ENCODE results near the gene GPR78. TPM values are rescaled to one million over a fixed set of nuclear protein-coding genes. Genes with fewer than 3 reads are reported as not detected.

The GPR78 gene
- total RNA-seq, 6 experiments from 2014 or later, result 0.05 to 0.14 (median 0.09) TPM; not detected in 2

DNA sequence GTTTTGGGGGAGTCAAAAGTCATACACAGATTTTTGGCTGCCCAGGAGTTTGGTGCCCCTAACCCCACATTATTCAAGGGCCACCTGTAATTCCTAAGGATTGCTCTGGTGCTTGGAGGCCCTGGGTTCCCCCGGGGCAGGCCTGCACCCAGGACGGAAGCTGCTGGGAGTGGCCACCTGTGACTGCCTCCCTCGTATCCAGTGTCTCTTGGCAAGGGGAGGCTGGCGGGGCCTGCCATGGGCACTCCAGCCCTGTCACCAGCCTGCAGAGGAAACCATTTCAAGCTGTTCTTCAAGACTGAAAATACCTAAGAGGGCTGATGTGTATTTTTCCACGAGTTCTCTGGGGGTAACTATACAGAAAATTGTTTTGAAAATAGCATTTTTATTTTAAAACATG lies 24.5 kb upstream of the GPR78 start:
- no peak for DNase-seq
- Mint-ChIP-seq H3K27me3 (ENCODE audit: insufficient read depth) (peaks cover 20% of the 10 kb centered on the region), H3K4me3 (no peak overlapping the region), H3K9me3 (peaks cover 5% of the 10 kb centered on the region; the same call in 1 of the 2 replicates), H3K27ac (no peak overlapping the region), H3K36me3 (ENCODE audit: low read depth) (0 out of 2 replicates have a peak, but pooled peaks cover 3% of the 10 kb centered on the region), H3K4me1 (ENCODE audit: low read depth) (peaks cover 31% of the 10 kb centered on the region)
- TF ChIP-seq, protein P1, sequence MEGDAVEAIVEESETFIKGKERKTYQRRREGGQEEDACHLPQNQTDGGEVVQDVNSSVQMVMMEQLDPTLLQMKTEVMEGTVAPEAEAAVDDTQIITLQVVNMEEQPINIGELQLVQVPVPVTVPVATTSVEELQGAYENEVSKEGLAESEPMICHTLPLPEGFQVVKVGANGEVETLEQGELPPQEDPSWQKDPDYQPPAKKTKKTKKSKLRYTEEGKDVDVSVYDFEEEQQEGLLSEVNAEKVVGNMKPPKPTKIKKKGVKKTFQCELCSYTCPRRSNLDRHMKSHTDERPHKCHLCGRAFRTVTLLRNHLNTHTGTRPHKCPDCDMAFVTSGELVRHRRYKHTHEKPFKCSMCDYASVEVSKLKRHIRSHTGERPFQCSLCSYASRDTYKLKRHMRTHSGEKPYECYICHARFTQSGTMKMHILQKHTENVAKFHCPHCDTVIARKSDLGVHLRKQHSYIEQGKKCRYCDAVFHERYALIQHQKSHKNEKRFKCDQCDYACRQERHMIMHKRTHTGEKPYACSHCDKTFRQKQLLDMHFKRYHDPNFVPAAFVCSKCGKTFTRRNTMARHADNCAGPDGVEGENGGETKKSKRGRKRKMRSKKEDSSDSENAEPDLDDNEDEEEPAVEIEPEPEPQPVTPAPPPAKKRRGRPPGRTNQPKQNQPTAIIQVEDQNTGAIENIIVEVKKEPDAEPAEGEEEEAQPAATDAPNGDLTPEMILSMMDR (IDR thresholded peaks at IDR 0.05), result no peak

DNA sequence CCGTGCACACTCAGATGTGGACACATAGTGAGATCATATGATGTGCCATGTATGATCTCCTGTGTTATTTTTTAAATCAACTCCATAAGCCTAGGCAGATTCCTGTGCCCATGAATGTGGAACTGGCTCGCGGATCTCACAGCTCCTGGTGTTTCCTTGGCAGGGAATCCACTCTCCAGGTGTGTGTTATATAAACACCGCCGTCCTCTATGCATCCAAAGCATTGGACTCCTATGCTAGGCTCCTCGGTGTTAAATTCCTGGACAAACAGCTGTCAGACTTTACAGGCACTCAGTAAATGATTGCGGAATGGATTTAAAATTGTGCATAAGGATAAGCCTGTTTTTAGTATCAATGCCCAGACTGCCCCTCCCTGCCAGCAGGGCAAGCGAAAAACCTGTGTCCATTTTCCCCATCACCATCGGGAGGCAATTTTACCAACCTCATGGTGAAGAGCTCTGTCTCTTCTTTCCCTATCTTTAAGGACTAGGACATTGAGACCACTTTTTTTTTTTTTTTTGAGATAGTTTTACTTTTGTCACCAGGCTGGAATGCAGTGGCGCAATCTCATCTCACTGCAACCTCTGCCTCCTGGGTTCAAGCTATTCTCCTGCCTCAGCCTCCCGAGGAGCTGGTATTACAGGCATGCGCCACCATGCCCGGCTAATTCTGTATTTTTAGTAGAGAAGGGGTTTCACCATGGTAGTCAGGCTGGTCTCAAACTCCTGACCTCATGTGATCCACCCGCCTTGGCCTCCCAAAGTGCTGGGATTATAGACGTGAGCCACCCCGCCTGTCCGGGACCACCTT lies 23.6 kb upstream of the GPR78 start:
- 0 out of 2 replicates have a peak, but pooled peaks cover under 1% of the 10 kb centered on the region for H3K36me3 Mint-ChIP-seq (ENCODE audit: low read depth)
- no peak for DNase-seq
- TF ChIP-seq, protein P1 (IDR thresholded peaks at IDR 0.05), result no peak
- H3K9me3 Mint-ChIP-seq, result peaks cover 1% of the 10 kb centered on the region; the same call in 1 of the 2 replicates
- H3K27me3 Mint-ChIP-seq (ENCODE audit: insufficient read depth), result peaks cover 23% of the 10 kb centered on the region
- H3K4me3 Mint-ChIP-seq, result no peak overlapping the region
- H3K27ac Mint-ChIP-seq, result no peak overlapping the region
- peaks cover 35% of the 10 kb centered on the region for H3K4me1 Mint-ChIP-seq (ENCODE audit: low read depth)

DNA sequence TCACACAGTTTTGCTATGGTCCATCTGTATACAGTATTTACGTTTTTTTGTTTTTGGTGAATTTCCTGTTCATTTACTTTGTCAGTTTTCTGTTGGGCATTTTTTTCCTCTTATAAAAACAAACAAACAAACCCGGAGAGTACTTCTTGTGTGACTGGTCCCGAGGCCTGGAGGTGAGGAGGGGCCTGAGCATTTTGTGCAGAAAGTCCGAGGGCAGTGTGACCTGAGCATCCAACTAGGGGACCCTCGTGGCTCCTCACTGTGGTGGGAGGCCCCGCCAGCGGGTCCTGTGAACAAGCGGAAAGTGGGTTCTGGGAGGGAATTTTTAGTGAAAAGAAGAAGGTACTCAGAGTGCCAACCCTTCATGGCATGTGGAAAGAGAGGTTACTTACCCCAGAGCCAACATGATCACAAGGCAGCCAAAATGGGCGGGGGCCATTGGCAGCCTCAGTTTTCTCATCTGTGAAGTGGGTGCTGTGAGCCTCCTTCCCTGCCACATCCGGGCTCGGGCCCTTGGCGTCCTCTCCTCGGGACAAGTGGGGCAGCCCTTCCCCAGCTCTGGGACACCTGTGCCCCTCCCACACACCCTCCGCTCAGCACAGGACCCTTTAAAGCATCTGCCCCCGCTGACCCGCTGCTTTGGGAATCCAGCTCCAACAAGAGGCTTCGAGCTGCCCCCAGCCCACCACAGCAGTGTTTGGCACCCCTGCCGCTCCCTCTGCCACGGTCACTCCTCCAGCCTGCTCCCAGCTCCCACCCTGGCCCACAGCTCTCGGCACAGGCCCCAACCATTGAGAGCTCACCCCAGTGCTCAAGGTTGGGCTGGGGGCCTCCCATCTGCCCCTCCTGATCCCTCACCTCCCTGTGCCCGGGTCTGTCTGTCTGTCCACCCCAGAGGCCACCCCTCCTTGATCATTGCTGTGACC lies 22.8 kb upstream of the GPR78 start:
- TF ChIP-seq, protein P1 (IDR thresholded peaks at IDR 0.05), result no peak
- Mint-ChIP-seq H3K36me3 (ENCODE audit: low read depth) (no peaks in the 10 kb centered on the region), H3K27ac (no peak overlapping the region), H3K4me3 (no peak overlapping the region), H3K4me1 (ENCODE audit: low read depth) (peaks cover 35% of the 10 kb centered on the region), H3K27me3 (ENCODE audit: insufficient read depth) (peaks cover 18% of the 10 kb centered on the region), H3K9me3 (no peaks in the 10 kb centered on the region)
- DNase-seq, result no peak

DNA sequence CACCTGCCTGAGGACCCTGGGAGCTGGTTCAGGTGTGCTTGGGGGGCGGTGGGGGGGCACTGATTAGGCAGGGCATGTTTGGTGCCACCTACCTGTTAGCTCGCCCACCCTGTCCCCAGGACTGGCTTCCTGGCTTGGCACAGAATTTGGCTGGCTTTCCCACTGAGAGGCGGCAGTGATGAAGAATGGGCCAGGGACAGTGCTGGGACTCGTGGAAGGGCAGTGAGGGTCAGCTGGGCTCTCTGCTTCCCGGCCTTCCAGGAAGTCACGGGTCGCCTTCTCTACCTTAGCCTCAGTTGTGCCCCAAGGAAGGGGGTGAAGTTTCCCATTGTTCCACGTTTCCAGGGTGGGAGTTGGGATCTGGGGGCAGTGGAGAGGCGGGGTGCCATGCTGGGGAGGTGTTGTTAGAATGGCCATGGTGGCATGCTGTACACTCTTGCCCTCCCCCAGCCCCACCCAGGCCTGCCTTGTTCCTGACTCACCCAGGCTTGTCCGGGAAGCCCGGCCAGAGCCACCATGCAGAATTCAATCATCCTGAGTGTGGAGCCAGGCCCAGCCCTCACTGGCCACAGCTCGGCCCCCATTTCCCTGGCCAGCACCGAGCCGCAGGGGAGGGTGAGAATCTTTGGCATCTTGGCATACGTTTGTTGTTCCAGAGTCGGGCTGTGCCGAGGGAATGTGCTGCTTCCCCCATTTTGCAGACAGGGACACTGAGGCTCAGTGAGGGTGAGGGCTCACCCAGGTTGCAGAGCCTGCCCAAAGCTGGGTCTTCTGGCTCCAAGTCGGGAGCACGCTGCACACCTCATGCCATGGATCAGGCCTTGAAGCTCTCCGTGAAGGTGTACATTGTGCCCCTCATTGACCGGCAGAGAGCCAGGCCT lies 21.9 kb upstream of the GPR78 start:
- peak overlapping the region; percentile 55 for H3K27ac Mint-ChIP-seq
- H3K27me3 Mint-ChIP-seq (ENCODE audit: insufficient read depth), result peaks cover 16% of the 10 kb centered on the region
- no peaks in the 10 kb centered on the region for H3K36me3 Mint-ChIP-seq (ENCODE audit: low read depth)
- H3K4me1 Mint-ChIP-seq (ENCODE audit: low read depth), result peaks cover 35% of the 10 kb centered on the region
- DNase-seq, result peak; percentile 40
- H3K9me3 Mint-ChIP-seq, result no peaks in the 10 kb centered on the region
- H3K4me3 Mint-ChIP-seq, result no peak overlapping the region
- TF ChIP-seq, protein P1 (IDR thresholded peaks at IDR 0.05), result no peak

DNA sequence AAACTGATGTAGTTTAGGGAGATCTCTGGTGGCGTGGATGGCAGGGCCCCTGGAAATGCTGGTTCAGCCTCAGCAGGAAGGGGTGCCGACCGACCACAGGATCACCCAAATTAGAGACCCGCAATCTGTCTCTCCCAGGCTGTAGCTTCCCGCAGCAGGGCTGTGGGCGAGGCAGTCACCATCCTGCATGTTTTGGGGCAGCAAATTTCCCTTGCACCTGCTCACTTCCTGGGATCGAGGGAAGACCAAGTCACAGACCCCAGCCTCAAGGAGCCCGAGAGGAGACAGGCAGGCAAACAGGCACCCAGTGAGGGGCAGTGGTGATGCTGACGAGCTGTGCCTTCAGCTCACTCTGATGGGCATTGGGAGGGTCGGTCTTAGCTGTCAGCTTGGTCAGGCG lies 21.2 kb upstream of the GPR78 start:
- H3K4me3 Mint-ChIP-seq, result no peak overlapping the region
- DNase-seq, result no peak
- peaks cover 35% of the 10 kb centered on the region for H3K4me1 Mint-ChIP-seq (ENCODE audit: low read depth)
- TF ChIP-seq, protein P1 (IDR thresholded peaks at IDR 0.05), result no peak
- H3K27ac Mint-ChIP-seq, result no peak overlapping the region
- H3K27me3 Mint-ChIP-seq (ENCODE audit: insufficient read depth), result peaks cover 16% of the 10 kb centered on the region
- no peaks in the 10 kb centered on the region for H3K9me3 Mint-ChIP-seq
- no peaks in the 10 kb centered on the region for H3K36me3 Mint-ChIP-seq (ENCODE audit: low read depth)
